MM.1S (cell line): ENCODE data around the gene NHLRC4.

Source experiments
- DNase-seq: peaks from one replicate; pipeline ENCODE4 v3.0.0-alpha.2; 2015
- H2AFZ ChIP-seq: fragments of 300-600 bp; sonication (generic); 2 replicates; pipeline ENCODE4 v1.6.0; 2016; ENCODE audit warnings: antibody characterized with exemption, low read length
- H3F3A ChIP-seq: fragments of 300-600 bp; sonication (generic); 2 replicates; pipeline ENCODE4 v1.6.1; 2016; ENCODE audit warnings: mild to moderate bottlenecking, antibody characterized with exemption, low read length, moderate library complexity, mixed read lengths; ENCODE audit not compliant: insufficient read depth
- H3K27ac ChIP-seq: fragments of 300-600 bp; sonication (generic); 2 replicates; pipeline ENCODE4 v1.5.1; 2016; ENCODE audit warnings: mild to moderate bottlenecking, low read length
- H3K27me3 ChIP-seq: fragments of 300-600 bp; sonication (generic); replicated peaks from 2 replicates; pipeline ENCODE4 v1.6.0; 2016; ENCODE audit warnings: low read length; ENCODE audit not compliant: insufficient read depth
- H3K36me3 ChIP-seq: fragments of 300-600 bp; sonication (generic); replicated peaks from 2 replicates; pipeline ENCODE4 v1.6.1; 2016; ENCODE audit warnings: mild to moderate bottlenecking, low read length, mixed read lengths; ENCODE audit not compliant: insufficient read depth
- H3K4me1 ChIP-seq: fragments of 300-600 bp; sonication (generic); 2 replicates; pipeline ENCODE4 v1.6.1; 2016; ENCODE audit warnings: low read length, mixed read lengths
- H3K4me2 ChIP-seq: fragments of 300-600 bp; sonication (generic); 2 replicates; pipeline ENCODE4 v1.6.0; 2016; ENCODE audit warnings: low read depth, low read length
- H3K4me3 ChIP-seq: fragments of 300-600 bp; sonication (generic); 2 replicates; pipeline ENCODE4 v1.5.1; 2016; ENCODE audit warnings: low read length, mixed read lengths
- H3K79me2 ChIP-seq: fragments of 300-600 bp; sonication (generic); 2 replicates; pipeline ENCODE4 v1.6.1; 2016; ENCODE audit warnings: mixed run types, low read length, mixed read lengths
- H3K9ac ChIP-seq: fragments of 300-600 bp; sonication (generic); 2 replicates; pipeline ENCODE4 v1.6.1; 2016; ENCODE audit warnings: low read length, mixed read lengths
- H3K9me2 ChIP-seq: fragments of 300-600 bp; sonication (generic); replicated peaks from 2 replicates; pipeline ENCODE4 v1.6.1; 2016; ENCODE audit warnings: mild to moderate bottlenecking, low read length, mixed read lengths; ENCODE audit not compliant: insufficient read depth
- H3K9me3 ChIP-seq: fragments of 300-600 bp; sonication (generic); replicated peaks from 2 replicates; pipeline ENCODE4 v1.6.1; 2016; ENCODE audit warnings: mild to moderate bottlenecking, low read length, mixed read lengths; ENCODE audit not compliant: insufficient read depth
- H4K20me1 ChIP-seq: fragments of 300-600 bp; sonication (generic); 2 replicates; pipeline ENCODE4 v1.6.1; 2016; ENCODE audit warnings: mild to moderate bottlenecking, low read length, moderate library complexity, mixed read lengths; ENCODE audit not compliant: insufficient read depth
- EZH2 ChIP-seq: fragments of 300-600 bp; sonication (generic); optimal IDR thresholded peaks from 2 replicates; pipeline ENCODE3; 2017; ENCODE audit warnings: low read depth, mild to moderate bottlenecking, antibody characterized with exemption, low read length, mixed read lengths
- EZH2phosphoT487 ChIP-seq: fragments of 300-600 bp; sonication (generic); IDR thresholded peaks from 2 replicates; pipeline ENCODE4 v1.6.1; 2018; ENCODE audit warnings: antibody characterized with exemption, low read length
- TF ChIP-seq, protein P1 (sequence below): fragments of 300-600 bp; sonication (generic); IDR thresholded peaks from 2 replicates; pipeline ENCODE4 v1.5.1; 2016; ENCODE audit warnings: antibody characterized with exemption, low read length, mixed read lengths

Gene NHLRC4

DNA sequence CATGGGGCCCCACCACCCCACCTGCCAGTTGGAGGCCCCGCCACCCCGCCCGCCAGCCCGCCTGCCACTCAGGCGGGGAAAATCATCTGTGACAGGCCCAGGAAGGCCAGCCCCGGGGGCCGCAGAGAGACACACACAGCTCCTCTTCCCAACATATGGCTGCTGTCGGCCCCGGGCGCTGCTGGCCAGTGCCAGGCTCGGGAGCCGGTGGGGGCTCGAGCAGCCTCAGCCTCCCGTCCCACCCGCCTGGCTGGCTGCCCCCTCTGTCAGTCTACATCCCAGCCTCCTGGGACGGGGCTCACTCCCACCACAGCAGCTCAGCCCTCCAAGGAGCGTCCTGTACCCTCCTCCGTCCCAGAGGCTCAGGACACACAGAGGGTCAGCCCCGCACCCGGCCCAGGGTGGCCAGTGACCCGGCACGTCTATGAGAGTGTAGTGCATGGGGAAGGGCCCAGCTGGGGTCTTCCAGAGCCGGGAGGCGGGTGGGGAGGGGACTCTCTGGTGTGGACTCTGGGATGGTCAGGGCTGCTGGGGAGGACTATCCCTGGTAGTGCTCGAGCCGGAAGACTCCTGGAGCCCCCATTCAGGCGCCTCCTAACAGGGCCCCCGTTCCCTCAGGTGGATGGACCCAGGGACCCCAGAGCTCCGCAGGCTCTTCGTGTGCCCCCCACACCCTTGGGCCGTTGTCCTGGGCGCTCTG is 10.2 kb upstream of the NHLRC4 start:
- no peak overlapping the region for H3K4me2 ChIP-seq
- H3K4me1 ChIP-seq: no peaks in the 10 kb centered on the region
- H3K36me3 ChIP-seq: no peaks in the 10 kb centered on the region
- H4K20me1 ChIP-seq: no peaks in the 10 kb centered on the region
- H3K27ac ChIP-seq: no peak overlapping the region
- H3K9ac ChIP-seq: no peak overlapping the region
- DNase-seq: no peak
- H3K9me3 ChIP-seq: no peaks in the 10 kb centered on the region
- no peak overlapping the region for H2AFZ ChIP-seq
- H3K9me2 ChIP-seq: no peaks in the 10 kb centered on the region
- H3K27me3 ChIP-seq: peaks cover 48% of the 10 kb centered on the region
- TF ChIP-seq EZH2 (no peak), EZH2phosphoT487 (no peak)
- TF ChIP-seq, protein P1, sequence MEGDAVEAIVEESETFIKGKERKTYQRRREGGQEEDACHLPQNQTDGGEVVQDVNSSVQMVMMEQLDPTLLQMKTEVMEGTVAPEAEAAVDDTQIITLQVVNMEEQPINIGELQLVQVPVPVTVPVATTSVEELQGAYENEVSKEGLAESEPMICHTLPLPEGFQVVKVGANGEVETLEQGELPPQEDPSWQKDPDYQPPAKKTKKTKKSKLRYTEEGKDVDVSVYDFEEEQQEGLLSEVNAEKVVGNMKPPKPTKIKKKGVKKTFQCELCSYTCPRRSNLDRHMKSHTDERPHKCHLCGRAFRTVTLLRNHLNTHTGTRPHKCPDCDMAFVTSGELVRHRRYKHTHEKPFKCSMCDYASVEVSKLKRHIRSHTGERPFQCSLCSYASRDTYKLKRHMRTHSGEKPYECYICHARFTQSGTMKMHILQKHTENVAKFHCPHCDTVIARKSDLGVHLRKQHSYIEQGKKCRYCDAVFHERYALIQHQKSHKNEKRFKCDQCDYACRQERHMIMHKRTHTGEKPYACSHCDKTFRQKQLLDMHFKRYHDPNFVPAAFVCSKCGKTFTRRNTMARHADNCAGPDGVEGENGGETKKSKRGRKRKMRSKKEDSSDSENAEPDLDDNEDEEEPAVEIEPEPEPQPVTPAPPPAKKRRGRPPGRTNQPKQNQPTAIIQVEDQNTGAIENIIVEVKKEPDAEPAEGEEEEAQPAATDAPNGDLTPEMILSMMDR: no peak
- H3F3A ChIP-seq: no peaks in the 10 kb centered on the region
- H3K79me2 ChIP-seq: no peaks in the 10 kb centered on the region
- no peak overlapping the region for H3K4me3 ChIP-seq

DNA sequence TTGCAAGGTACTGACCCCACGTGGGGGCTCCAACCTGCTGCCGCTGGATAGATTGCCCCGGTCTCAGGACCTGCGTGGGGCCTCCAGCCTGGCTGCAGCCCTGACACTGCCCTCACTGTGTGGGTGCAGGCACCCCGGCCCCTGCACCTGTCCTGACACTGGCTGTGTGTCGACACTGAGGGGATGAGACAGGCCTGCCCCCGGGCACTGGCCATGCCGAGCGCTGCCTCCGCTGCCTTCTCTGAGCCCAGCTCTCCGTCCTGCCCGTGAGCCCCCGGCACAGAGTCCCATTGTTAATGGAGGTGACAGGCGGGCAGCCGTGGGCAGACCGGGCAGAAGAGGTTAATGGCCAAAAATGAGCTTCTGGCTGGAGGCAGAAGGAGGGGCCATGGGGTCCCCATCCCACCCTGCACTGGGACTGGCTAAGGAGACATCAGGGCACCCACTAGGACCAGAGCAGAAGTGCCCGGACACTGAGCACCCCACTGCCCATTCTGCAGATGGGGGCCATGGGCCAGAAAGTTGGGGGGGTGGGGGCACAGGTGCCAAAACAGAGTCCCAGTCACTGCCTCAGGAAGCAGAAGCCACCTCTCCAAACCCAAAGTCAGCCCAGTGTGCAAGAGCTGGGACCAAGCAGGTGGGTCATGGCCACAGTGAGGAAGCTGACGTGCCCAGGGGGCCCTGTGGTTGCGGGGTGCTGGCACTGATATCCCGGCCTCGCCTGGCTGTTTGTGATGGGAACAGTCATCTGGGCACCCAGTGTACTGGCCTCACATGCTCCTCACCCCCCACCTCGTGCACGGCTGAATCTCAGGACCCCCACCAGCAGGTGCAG is 9.1 kb upstream of the NHLRC4 start:
- Histone ChIP-seq H3F3A (no peaks in the 10 kb centered on the region), H3K9me2 (no peaks in the 10 kb centered on the region), H3K4me3 (no peak overlapping the region), H3K27me3 (peaks cover 59% of the 10 kb centered on the region), H3K9ac (no peak overlapping the region), H4K20me1 (no peaks in the 10 kb centered on the region), H3K36me3 (no peaks in the 10 kb centered on the region), H3K4me2 (no peak overlapping the region), H3K27ac (no peak overlapping the region), H3K4me1 (no peaks in the 10 kb centered on the region), H3K9me3 (no peaks in the 10 kb centered on the region), H2AFZ (no peak overlapping the region), H3K79me2 (no peaks in the 10 kb centered on the region)
- DNase-seq: no peak
- TF ChIP-seq EZH2 (no peak), EZH2phosphoT487 (no peak)
- TF ChIP-seq, protein P1: no peak

DNA sequence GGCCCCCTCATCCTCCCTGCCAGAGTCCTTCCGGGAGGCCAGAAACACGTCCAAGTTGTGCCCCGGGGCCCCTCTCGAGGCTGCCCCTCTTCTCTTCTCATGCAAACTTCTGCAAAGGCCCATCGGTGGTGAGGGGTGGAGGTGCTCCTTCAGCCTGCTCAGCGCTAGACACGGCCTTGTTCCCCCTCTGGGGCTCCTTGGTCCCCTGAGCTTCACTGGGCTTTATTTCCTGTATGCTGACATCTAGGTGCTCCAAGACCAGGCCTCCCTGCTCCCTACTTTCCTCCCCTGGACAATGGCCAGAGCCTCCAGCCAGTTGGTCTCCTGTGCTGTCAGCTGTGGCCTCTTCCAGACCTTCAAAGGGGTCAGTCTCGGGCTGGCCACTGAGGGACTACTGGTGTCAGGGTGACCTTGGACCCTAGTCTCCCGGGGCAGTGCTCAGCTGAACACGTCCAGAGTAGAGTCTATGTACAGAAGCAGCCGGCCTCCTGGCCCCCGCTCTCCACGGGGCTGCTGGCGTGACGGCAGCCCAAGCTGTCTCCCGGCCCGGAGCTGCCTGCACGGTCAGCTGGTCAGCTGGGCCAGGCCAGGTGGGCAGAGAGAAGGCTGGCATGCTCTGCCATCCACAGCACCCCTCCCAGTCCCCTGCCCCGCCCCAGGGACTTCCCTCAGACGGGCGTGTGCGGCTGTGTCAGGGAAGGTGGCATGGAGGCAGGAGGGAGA is 8.3 kb upstream of the NHLRC4 start:
- DNase-seq: no peak
- Histone ChIP-seq H3K4me2 (no peak overlapping the region), H3F3A (no peaks in the 10 kb centered on the region), H2AFZ (no peak overlapping the region), H3K9ac (no peak overlapping the region), H4K20me1 (no peaks in the 10 kb centered on the region), H3K9me2 (no peaks in the 10 kb centered on the region), H3K4me3 (no peak overlapping the region), H3K79me2 (no peaks in the 10 kb centered on the region), H3K27me3 (peaks cover 62% of the 10 kb centered on the region), H3K4me1 (no peaks in the 10 kb centered on the region), H3K9me3 (no peaks in the 10 kb centered on the region), H3K27ac (no peak overlapping the region), H3K36me3 (no peaks in the 10 kb centered on the region)
- TF ChIP-seq, protein P1: no peak
- TF ChIP-seq EZH2 (no peak), EZH2phosphoT487 (no peak)
